ENCODE data around the gene GPC6.

GPC6 gene

GRCh38 chr13:93378184-93378583 lies 151.6 kb downstream of the GPC6 start:
- no peak for DNase-seq (ENCODE audit: low read depth)
- H3K4me3 ChIP-seq (ENCODE audit: low read length) = no peak overlapping the region
- no peak for TF ChIP-seq CTCF (conservative IDR thresholded peaks at IDR 0.05; ENCODE audit: low read depth, low read length)

- no peak overlapping the region for H3K4me3 ChIP-seq (ENCODE audit: low read length)
- TF ChIP-seq CTCF (conservative IDR thresholded peaks at IDR 0.05; ENCODE audit: low read depth, low read length) = no peak
Measured at GRCh38 chr13:93386116-93386515, 159.5 kb downstream of the GPC6 start.

GRCh38 chr13:93388701-93389100 lies 162.1 kb downstream of the GPC6 start:
- no peak for TF ChIP-seq CTCF (conservative IDR thresholded peaks at IDR 0.05; ENCODE audit: low read depth, low read length)
- H3K4me3 ChIP-seq (ENCODE audit: low read length) = no peak overlapping the region
- no peak for DNase-seq (ENCODE audit: low read depth)

More at GRCh38 chr13:93386116-93386515, 159.5 kb downstream of the GPC6 start:
- no peak for DNase-seq (ENCODE audit: low read depth)

GRCh38 chr13:93397619-93398018 lies 171.0 kb downstream of the GPC6 start:
- DNase-seq (ENCODE audit: low read depth) = no peak
- TF ChIP-seq CTCF (conservative IDR thresholded peaks at IDR 0.05; ENCODE audit: low read depth, low read length) = no peak
- H3K4me3 ChIP-seq (ENCODE audit: low read length) = no peak overlapping the region

- no peak for TF ChIP-seq CTCF (conservative IDR thresholded peaks at IDR 0.05; ENCODE audit: low read depth, low read length)
- H3K4me3 ChIP-seq (ENCODE audit: low read length) = no peak overlapping the region
- DNase-seq (ENCODE audit: low read depth) = no peak
Measured at GRCh38 chr13:93398167-93399035, 171.8 kb downstream of the GPC6 start.

- no peak for DNase-seq (ENCODE audit: low read depth)
- TF ChIP-seq CTCF (conservative IDR thresholded peaks at IDR 0.05; ENCODE audit: low read depth, low read length) = no peak
- no peak overlapping the region for H3K4me3 ChIP-seq (ENCODE audit: low read length)
Measured at GRCh38 chr13:93399212-93399611, 172.6 kb downstream of the GPC6 start.

GRCh38 chr13:93406136-93406535 lies 179.5 kb downstream of the GPC6 start:
- DNase-seq (ENCODE audit: low read depth) = no peak
- TF ChIP-seq CTCF (conservative IDR thresholded peaks at IDR 0.05; ENCODE audit: low read depth, low read length) = no peak
- H3K4me3 ChIP-seq (ENCODE audit: low read length) = no peak overlapping the region
